HepG2 (cell line): ENCODE results near the gene DGCR8. TPM values are rescaled to one million over a fixed set of nuclear protein-coding genes. Genes with fewer than 3 reads are reported as not detected.

Experiments used
- CHCHD3 ChIP-seq: sonication (generic); formaldehyde crosslinking; IDR thresholded peaks from 2 replicates; pipeline ENCODE4 v1.8.0; 2022; ENCODE audit warnings: mild to moderate bottlenecking, missing genetic modification reagents, moderate library complexity
- HNF4G ChIP-seq, 2 experiments: sonication (generic) in 1 of 2; formaldehyde crosslinking in 1 of 2; IDR thresholded peaks; 2 replicates each; pipeline versions ENCODE4 v1.4.0 to v1.6.1; 2011 to 2020; ENCODE audit warnings: borderline replicate concordance in 2 of 2, low read depth in 2 of 2, mild to moderate bottlenecking in 2 of 2, low read length in 1 of 2, missing genetic modification reagents in 1 of 2, moderate library complexity in 1 of 2
- HOXD1 ChIP-seq: sonication (generic); formaldehyde crosslinking; IDR thresholded peaks from 2 replicates; pipeline ENCODE4 v1.5.0; 2020; ENCODE audit warnings: missing genetic modification reagents
- MED1 ChIP-seq: sonication (generic); formaldehyde crosslinking; IDR thresholded peaks from 2 replicates; pipeline ENCODE4 v1.4.0; 2020; ENCODE audit warnings: missing genetic modification reagents
- REXO4 ChIP-seq: sonication (generic); formaldehyde crosslinking; IDR thresholded peaks from 2 replicates; pipeline ENCODE4 v1.8.0; 2022; ENCODE audit warnings: missing genetic modification reagents, mild to moderate bottlenecking, borderline replicate concordance
- TEAD2 ChIP-seq: sonication (generic); formaldehyde crosslinking; IDR thresholded peaks from 2 replicates; pipeline ENCODE4 v1.9.0; 2021; ENCODE audit warnings: missing genetic modification reagents
- TEAD3 ChIP-seq: optimal IDR thresholded peaks from 2 replicates; pipeline ENCODE3; 2016; ENCODE audit warnings: borderline replicate concordance
- TRIM24 ChIP-seq: sonication (generic); formaldehyde crosslinking; IDR thresholded peaks from 2 replicates; pipeline ENCODE4 v1.8.0; 2022; ENCODE audit warnings: mild to moderate bottlenecking, missing genetic modification reagents
- ZNF3 ChIP-seq: IDR thresholded peaks from 2 replicates; pipeline ENCODE4 v1.7.0; 2017; ENCODE audit warnings: inconsistent platforms
- ZNF331 ChIP-seq: sonication (generic); formaldehyde crosslinking; IDR thresholded peaks from 2 replicates; pipeline ENCODE4 v1.4.0; 2020; ENCODE audit warnings: missing genetic modification reagents
- ZNF562 ChIP-seq: sonication (generic); formaldehyde crosslinking; IDR thresholded peaks from 2 replicates; pipeline ENCODE4 v1.8.0; 2022; ENCODE audit warnings: missing genetic modification reagents, borderline replicate concordance
- ZNF709 ChIP-seq: sonication (generic); formaldehyde crosslinking; IDR thresholded peaks from 2 replicates; pipeline ENCODE4 v1.5.0; 2020; ENCODE audit warnings: mild to moderate bottlenecking, missing genetic modification reagents
- polyA plus RNA-seq, 8 experiments: library from polyadenylated mRNA; depleted of rRNA in 3 of 8; stranded (reverse) in 7 of 8; unstranded in 1 of 8; fragments of >200 nt; fragmentation: Illumina TruSeq in 4 of 8; extraction: Trizol in 4 of 8; gene quantifications; 2 replicates each; pipeline versions ENCODE4 v1.2.1 to v1.2.3, GENCODE V29; 2011 to 2016; ENCODE audit warnings: low read depth in 4 of 8, missing spikeins in 1 of 8, mixed read lengths in 1 of 8; ENCODE audit not compliant: insufficient read depth in 1 of 8
- total RNA-seq, 5 experiments: library from RNA; depleted of rRNA; stranded (reverse); fragments of >200 nt; fragmentation: Illumina TruSeq; extraction: Trizol; gene quantifications; 2 replicates each; pipeline ENCODE4 v1.2.3, GENCODE V29; 2016; ENCODE audit warnings: low read depth in 1 of 5
- TF ChIP-seq, protein P1 (sequence below): sonication (generic); formaldehyde crosslinking; IDR thresholded peaks from 2 replicates; pipeline ENCODE4 v1.4.0; 2020; ENCODE audit warnings: mild to moderate bottlenecking, low read depth, missing genetic modification reagents
- TF ChIP-seq, protein P2 (sequence below): sonication (generic); formaldehyde crosslinking; IDR thresholded peaks from 2 replicates; pipeline ENCODE4 v1.5.1; 2020; ENCODE audit warnings: missing genetic modification reagents, mild to moderate bottlenecking, borderline replicate concordance
- TF ChIP-seq, protein P3 (sequence below): IDR thresholded peaks from 2 replicates; pipeline ENCODE4 v1.4.0; 2020; ENCODE audit warnings: mild to moderate bottlenecking, missing genetic modification reagents
- TF ChIP-seq, protein P4 (sequence below): sonication (generic); formaldehyde crosslinking; conservative IDR thresholded peaks from 2 replicates; pipeline ENCODE4 v1.4.0; 2020; ENCODE audit warnings: missing genetic modification reagents
- TF ChIP-seq, protein P5 (sequence below): sonication (generic); formaldehyde crosslinking; IDR thresholded peaks from 2 replicates; pipeline ENCODE4 v1.4.0; 2020; ENCODE audit warnings: mild to moderate bottlenecking, missing genetic modification reagents

DGCR8 gene
- total and polyA plus RNA-seq, 2 of the 13 experiments (the other 11 are each of a cell fraction or from before 2014, with no cell fraction given) = 10.2 to 23.2 TPM

DNA sequence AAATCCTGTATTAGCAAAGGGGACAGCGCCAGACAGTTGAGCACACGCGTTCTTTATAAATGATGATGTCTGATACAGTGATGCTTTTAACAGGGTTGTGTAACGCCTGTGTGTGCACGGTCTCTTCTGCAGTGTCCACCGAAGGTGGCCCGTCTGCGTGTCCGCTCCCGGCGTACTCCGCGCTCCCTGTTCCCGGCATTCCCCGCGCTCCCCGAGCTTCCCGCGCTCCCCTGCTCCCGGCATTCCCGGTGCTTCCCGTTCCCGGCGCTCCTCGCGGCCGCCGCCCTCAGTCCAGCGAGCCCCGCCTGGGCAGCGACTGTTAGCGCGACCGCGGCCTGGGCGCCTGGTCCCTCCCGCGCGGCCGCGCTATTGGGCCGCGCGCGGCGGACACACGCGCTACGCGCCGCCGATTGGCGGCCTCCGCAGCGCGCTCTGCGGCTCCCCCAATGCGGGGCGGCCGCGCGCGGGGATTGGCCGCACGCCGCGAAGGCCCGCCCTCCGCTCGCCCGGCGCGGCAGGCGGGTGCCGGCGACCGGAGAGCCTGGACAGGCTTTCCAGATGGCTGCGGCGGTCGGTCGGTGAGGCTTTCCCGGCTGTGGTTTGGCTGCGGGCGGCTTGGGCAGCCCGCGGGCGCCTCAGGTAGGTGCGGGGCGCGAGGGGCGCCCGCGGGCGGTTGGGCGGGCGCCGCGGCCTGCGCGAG, at the start of gene DGCR8 (continued):
- TF ChIP-seq, protein P1, sequence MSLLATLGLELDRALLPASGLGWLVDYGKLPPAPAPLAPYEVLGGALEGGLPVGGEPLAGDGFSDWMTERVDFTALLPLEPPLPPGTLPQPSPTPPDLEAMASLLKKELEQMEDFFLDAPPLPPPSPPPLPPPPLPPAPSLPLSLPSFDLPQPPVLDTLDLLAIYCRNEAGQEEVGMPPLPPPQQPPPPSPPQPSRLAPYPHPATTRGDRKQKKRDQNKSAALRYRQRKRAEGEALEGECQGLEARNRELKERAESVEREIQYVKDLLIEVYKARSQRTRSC (CRISPR knock-in tag) = peak; percentile 67; the same call in 1 of the 2 replicates
- TF ChIP-seq, protein P2, sequence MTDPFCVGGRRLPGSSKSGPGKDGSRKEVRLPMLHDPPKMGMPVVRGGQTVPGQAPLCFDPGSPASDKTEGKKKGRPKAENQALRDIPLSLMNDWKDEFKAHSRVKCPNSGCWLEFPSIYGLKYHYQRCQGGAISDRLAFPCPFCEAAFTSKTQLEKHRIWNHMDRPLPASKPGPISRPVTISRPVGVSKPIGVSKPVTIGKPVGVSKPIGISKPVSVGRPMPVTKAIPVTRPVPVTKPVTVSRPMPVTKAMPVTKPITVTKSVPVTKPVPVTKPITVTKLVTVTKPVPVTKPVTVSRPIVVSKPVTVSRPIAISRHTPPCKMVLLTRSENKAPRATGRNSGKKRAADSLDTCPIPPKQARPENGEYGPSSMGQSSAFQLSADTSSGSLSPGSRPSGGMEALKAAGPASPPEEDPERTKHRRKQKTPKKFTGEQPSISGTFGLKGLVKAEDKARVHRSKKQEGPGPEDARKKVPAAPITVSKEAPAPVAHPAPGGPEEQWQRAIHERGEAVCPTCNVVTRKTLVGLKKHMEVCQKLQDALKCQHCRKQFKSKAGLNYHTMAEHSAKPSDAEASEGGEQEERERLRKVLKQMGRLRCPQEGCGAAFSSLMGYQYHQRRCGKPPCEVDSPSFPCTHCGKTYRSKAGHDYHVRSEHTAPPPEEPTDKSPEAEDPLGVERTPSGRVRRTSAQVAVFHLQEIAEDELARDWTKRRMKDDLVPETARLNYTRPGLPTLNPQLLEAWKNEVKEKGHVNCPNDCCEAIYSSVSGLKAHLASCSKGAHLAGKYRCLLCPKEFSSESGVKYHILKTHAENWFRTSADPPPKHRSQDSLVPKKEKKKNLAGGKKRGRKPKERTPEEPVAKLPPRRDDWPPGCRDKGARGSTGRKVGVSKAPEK (CRISPR knock-in tag) = no peak
- TF ChIP-seq, protein P3, sequence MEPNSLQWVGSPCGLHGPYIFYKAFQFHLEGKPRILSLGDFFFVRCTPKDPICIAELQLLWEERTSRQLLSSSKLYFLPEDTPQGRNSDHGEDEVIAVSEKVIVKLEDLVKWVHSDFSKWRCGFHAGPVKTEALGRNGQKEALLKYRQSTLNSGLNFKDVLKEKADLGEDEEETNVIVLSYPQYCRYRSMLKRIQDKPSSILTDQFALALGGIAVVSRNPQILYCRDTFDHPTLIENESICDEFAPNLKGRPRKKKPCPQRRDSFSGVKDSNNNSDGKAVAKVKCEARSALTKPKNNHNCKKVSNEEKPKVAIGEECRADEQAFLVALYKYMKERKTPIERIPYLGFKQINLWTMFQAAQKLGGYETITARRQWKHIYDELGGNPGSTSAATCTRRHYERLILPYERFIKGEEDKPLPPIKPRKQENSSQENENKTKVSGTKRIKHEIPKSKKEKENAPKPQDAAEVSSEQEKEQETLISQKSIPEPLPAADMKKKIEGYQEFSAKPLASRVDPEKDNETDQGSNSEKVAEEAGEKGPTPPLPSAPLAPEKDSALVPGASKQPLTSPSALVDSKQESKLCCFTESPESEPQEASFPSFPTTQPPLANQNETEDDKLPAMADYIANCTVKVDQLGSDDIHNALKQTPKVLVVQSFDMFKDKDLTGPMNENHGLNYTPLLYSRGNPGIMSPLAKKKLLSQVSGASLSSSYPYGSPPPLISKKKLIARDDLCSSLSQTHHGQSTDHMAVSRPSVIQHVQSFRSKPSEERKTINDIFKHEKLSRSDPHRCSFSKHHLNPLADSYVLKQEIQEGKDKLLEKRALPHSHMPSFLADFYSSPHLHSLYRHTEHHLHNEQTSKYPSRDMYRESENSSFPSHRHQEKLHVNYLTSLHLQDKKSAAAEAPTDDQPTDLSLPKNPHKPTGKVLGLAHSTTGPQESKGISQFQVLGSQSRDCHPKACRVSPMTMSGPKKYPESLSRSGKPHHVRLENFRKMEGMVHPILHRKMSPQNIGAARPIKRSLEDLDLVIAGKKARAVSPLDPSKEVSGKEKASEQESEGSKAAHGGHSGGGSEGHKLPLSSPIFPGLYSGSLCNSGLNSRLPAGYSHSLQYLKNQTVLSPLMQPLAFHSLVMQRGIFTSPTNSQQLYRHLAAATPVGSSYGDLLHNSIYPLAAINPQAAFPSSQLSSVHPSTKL (CRISPR knock-in tag) = peak; percentile 57; the same call in 1 of the 2 replicates
- TF ChIP-seq TEAD2 (CRISPR knock-in tag) (peak; percentile 51; the same call in 1 of the 2 replicates), CHCHD3 (CRISPR knock-in tag) (peak; percentile 97), ZNF3 (peak; percentile 40; the same call in 1 of the 2 replicates), ZNF562 (CRISPR knock-in tag) (peak; percentile 67), ZNF709 (CRISPR knock-in tag) (peak; percentile 74; the same call in 1 of the 2 replicates), HOXD1 (CRISPR knock-in tag) (peak; percentile 56; the same call in 1 of the 2 replicates), ZNF331 (CRISPR knock-in tag) (peak; percentile 75), TRIM24 (CRISPR knock-in tag) (no peak), TEAD3 (peak; percentile 93), HNF4G (IDR thresholded peaks at IDR 0.05; ENCODE audit: borderline replicate concordance, low read depth, low read length) (no peak), HNF4G (CRISPR knock-in tag; IDR thresholded peaks at IDR 0.05; ENCODE audit: borderline replicate concordance, low read depth) (peak; percentile 44; the same call in 1 of the 2 replicates), MED1 (peak; percentile 81), REXO4 (CRISPR knock-in tag) (peak; percentile 45; the same call in 1 of the 2 replicates)
- TF ChIP-seq, protein P4, sequence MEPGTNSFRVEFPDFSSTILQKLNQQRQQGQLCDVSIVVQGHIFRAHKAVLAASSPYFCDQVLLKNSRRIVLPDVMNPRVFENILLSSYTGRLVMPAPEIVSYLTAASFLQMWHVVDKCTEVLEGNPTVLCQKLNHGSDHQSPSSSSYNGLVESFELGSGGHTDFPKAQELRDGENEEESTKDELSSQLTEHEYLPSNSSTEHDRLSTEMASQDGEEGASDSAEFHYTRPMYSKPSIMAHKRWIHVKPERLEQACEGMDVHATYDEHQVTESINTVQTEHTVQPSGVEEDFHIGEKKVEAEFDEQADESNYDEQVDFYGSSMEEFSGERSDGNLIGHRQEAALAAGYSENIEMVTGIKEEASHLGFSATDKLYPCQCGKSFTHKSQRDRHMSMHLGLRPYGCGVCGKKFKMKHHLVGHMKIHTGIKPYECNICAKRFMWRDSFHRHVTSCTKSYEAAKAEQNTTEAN (CRISPR knock-in tag) = peak; percentile 63; the same call in 1 of the 2 replicates
- TF ChIP-seq, protein P5, sequence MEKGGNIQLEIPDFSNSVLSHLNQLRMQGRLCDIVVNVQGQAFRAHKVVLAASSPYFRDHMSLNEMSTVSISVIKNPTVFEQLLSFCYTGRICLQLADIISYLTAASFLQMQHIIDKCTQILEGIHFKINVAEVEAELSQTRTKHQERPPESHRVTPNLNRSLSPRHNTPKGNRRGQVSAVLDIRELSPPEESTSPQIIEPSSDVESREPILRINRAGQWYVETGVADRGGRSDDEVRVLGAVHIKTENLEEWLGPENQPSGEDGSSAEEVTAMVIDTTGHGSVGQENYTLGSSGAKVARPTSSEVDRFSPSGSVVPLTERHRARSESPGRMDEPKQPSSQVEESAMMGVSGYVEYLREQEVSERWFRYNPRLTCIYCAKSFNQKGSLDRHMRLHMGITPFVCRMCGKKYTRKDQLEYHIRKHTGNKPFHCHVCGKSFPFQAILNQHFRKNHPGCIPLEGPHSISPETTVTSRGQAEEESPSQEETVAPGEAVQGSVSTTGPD (CRISPR knock-in tag) = no peak
